Brain microvascular endothelial cell (primary cell): ENCODE data around the gene NCF4.
A peak's percentile ranks its signal among the peaks of the same experiment; 100 is the strongest.

Source experiments
- DNase-seq: peaks from one replicate; pipeline ENCODE4 v3.0.0-alpha.2; 2020
- H3K27ac ChIP-seq: fragments of 250-450 bp; sonication (Bioruptor Pico); 2 replicates; pipeline ENCODE4 v1.5.1; 2020; ENCODE audit warnings: mild to moderate bottlenecking, moderate library complexity
- H3K27me3 ChIP-seq: fragments of 250-450 bp; sonication (Bioruptor Pico); replicated peaks from 2 replicates; pipeline ENCODE4 v1.5.1; 2020; ENCODE audit warnings: mild to moderate bottlenecking
- H3K36me3 ChIP-seq: fragments of 250-450 bp; sonication (Bioruptor Pico); replicated peaks from 2 replicates; pipeline ENCODE4 v1.5.1; 2020; ENCODE audit warnings: mild to moderate bottlenecking
- H3K4me3 ChIP-seq: 2 replicates; pipeline ENCODE4 v1.5.1; 2011; ENCODE audit warnings: low read depth, mild to moderate bottlenecking, control low read depth, low read length, moderate library complexity
- in situ Hi-C: cut with HindIII; loops from 2 replicates; pipeline ENCODE4 v1.10.0; 2017; ENCODE audit warnings: low sequenced_read_pairs, low pct_ligation_motif_present
- TF ChIP-seq, protein P1 (sequence below): IDR thresholded peaks from 2 replicates; pipeline ENCODE4 v1.5.1; 2011; ENCODE audit warnings: low read depth, mild to moderate bottlenecking, moderate library complexity, low read length, control low read depth, inconsistent platforms; ENCODE audit errors: missing control alignments

NCF4 gene

GRCh38 chr22:36873614-36874308 lies 13.0 kb downstream of the NCF4 start:
- TF ChIP-seq, protein P1, sequence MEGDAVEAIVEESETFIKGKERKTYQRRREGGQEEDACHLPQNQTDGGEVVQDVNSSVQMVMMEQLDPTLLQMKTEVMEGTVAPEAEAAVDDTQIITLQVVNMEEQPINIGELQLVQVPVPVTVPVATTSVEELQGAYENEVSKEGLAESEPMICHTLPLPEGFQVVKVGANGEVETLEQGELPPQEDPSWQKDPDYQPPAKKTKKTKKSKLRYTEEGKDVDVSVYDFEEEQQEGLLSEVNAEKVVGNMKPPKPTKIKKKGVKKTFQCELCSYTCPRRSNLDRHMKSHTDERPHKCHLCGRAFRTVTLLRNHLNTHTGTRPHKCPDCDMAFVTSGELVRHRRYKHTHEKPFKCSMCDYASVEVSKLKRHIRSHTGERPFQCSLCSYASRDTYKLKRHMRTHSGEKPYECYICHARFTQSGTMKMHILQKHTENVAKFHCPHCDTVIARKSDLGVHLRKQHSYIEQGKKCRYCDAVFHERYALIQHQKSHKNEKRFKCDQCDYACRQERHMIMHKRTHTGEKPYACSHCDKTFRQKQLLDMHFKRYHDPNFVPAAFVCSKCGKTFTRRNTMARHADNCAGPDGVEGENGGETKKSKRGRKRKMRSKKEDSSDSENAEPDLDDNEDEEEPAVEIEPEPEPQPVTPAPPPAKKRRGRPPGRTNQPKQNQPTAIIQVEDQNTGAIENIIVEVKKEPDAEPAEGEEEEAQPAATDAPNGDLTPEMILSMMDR, result peak; percentile 71
- in situ Hi-C loops, result no loop called here
- H3K36me3 ChIP-seq, result no peaks in the 10 kb centered on the region
- no peak overlapping the region for H3K27ac ChIP-seq
- peak; percentile 33 for DNase-seq
- no peaks in the 10 kb centered on the region for H3K27me3 ChIP-seq
- H3K4me3 ChIP-seq, result no peak overlapping the region

DNA sequence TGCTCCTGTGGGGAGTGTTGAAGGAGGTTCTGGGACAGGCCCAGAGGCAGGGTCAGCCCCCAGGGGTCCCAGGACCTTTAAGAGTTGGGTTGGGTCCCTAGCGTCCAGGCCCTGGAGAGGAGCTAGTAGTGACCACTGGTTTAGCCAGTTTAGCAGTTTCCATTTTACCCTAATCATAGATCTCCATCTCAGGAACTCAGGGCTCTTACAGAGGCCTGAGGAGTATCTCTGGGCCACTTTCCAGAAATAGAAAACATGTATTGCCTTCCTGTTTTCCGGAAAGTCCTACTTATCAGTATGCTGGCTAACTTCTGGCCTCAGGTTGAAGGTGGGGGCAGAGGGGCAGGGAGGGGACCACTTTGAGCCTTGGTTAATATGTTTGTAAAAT lies 13.5 kb downstream of the NCF4 start:
- Histone ChIP-seq H3K4me3 (no peak overlapping the region), H3K27ac (no peak overlapping the region), H3K36me3 (no peaks in the 10 kb centered on the region), H3K27me3 (no peaks in the 10 kb centered on the region)
- no peak for DNase-seq
- in situ Hi-C loops, result no loop called here
- TF ChIP-seq, protein P1, result no peak

- Histone ChIP-seq H3K27ac (no peak overlapping the region), H3K36me3 (no peaks in the 10 kb centered on the region), H3K27me3 (no peaks in the 10 kb centered on the region), H3K4me3 (no peak overlapping the region)
- DNase-seq, result no peak
- in situ Hi-C loops, result no loop called here
- TF ChIP-seq, protein P1, result no peak
These were observed 13.9 kb downstream of the NCF4 start for GRCh38 chr22:36874736-36875135.

- Histone ChIP-seq H3K27me3 (no peaks in the 10 kb centered on the region), H3K4me3 (no peak overlapping the region), H3K27ac (no peak overlapping the region), H3K36me3 (no peaks in the 10 kb centered on the region)
- DNase-seq, result no peak
- TF ChIP-seq, protein P1, result no peak
- in situ Hi-C loops, result no loop called here
These were observed 14.9 kb downstream of the NCF4 start for GRCh38 chr22:36875741-36876140.

GRCh38 chr22:36879775-36880174 lies 19.0 kb downstream of the NCF4 start:
- H3K27me3 ChIP-seq, result no peaks in the 10 kb centered on the region
- in situ Hi-C loops, result no loop called here
- no peak overlapping the region for H3K27ac ChIP-seq
- H3K36me3 ChIP-seq, result no peaks in the 10 kb centered on the region
- TF ChIP-seq, protein P1, result no peak
- no peak for DNase-seq
- H3K4me3 ChIP-seq, result no peak overlapping the region
